GM12878 (cell line): ENCODE measurements around the gene JDP2. TPM values are rescaled to one million over a fixed set of nuclear protein-coding genes. Genes with fewer than 3 reads are reported as not detected.

Experiments used
- ATAC-seq: fragments of 200-7000 bp; cut with Tn5 transposase; 3 replicates; pipeline ENCODE4 v1.9.1; 2020; ENCODE audit warnings: mild to moderate bottlenecking, moderate library complexity
- BruUV-seq: library from RNA; stranded (reverse); fragments of 400-500 nt; replicated peaks from 2 replicates; lab custom pipeline; 2021; lab: Mats Ljungman, UMichigan
- CTCF ChIA-PET: fragments of 300-600 bp; sonication (Branson Sonifier 250); formaldehyde crosslinking; extraction: SDS; loops from one replicate; lab custom pipeline; 2021; ENCODE audit warnings: inconsistent platforms; lab: Yijun Ruan, JAX
- POLR2A ChIA-PET: fragments of 350-600 bp; formaldehyde crosslinking; extraction: SDS; loops from one replicate; lab custom pipeline; 2021; ENCODE audit warnings: inconsistent platforms; lab: Charles Lee
- RAD21 ChIA-PET: fragments of 300-600 bp; sonication (Branson Sonifier 250); formaldehyde crosslinking; loops from one replicate; lab custom pipeline; 2023; ENCODE audit warnings: antibody characterized with exemption; ENCODE audit not compliant: unreplicated experiment; lab: Charles Lee
- SMC1A ChIA-PET: fragments of 300-600 bp; sonication (Branson Sonifier 250); formaldehyde crosslinking; loops from one replicate; lab custom pipeline; 2023; ENCODE audit not compliant: unreplicated experiment, uncharacterized antibody; lab: Charles Lee
- DNase-seq: peaks from one replicate; pipeline ENCODE4 v3.0.0-alpha.2; 2011; ENCODE audit warnings: low read depth, low spot score
- FAIRE-seq: peaks from 3 replicates; lab custom pipeline; 2011; peaks lifted over from hg19 to GRCh38; lab: Jason Lieb, UNC
- H2AFZ ChIP-seq: 2 replicates; pipeline ENCODE4 v1.6.0; 2011; ENCODE audit warnings: low read depth, low read length, control low read depth; ENCODE audit not compliant: control insufficient read depth
- H3K27ac ChIP-seq: 2 replicates; pipeline ENCODE4 v1.5.1; 2011; ENCODE audit warnings: control low read depth; ENCODE audit not compliant: control insufficient read depth, insufficient read depth
- H3K27me3 ChIP-seq, 2 experiments: replicated peaks in 1 of 2; 2 replicates each; pipeline versions ENCODE4 v1.6.0 to v1.6.1; 2011; ENCODE audit warnings: low read length in 1 of 2; ENCODE audit not compliant: control insufficient read depth in 2 of 2, insufficient read depth in 2 of 2
- H3K36me3 ChIP-seq, 2 experiments: 2 replicates each; pipeline ENCODE4 v1.5.1; 2011; ENCODE audit warnings: low read length in 1 of 2; ENCODE audit not compliant: control insufficient read depth in 2 of 2, insufficient read depth in 2 of 2
- H3K4me1 ChIP-seq: 2 replicates; pipeline ENCODE4 v1.6.1; 2011; ENCODE audit warnings: mild to moderate bottlenecking, low read length, moderate library complexity, mixed read lengths; ENCODE audit not compliant: control insufficient read depth, insufficient read depth
- H3K4me2 ChIP-seq: 2 replicates; pipeline ENCODE4 v1.6.0; 2011; ENCODE audit warnings: control low read depth; ENCODE audit not compliant: control insufficient read depth, insufficient read depth
- H3K4me3 ChIP-seq: fragments of 200-600 bp; sonication (generic); 2 replicates; pipeline ENCODE4 v1.5.1; 2016
- H3K79me2 ChIP-seq: 2 replicates; pipeline ENCODE4 v1.6.0; 2011; ENCODE audit warnings: low read length; ENCODE audit not compliant: control insufficient read depth, insufficient read depth
- H3K9ac ChIP-seq: 2 replicates; pipeline ENCODE4 v1.8.0; 2011; ENCODE audit warnings: low read length, control low read depth, mixed read lengths; ENCODE audit not compliant: control insufficient read depth, insufficient read depth
- H3K9me3 ChIP-seq: replicated peaks from 3 replicates; pipeline ENCODE4 v1.5.1; 2011; ENCODE audit warnings: mild to moderate bottlenecking, low read length; ENCODE audit not compliant: control insufficient read depth, insufficient read depth
- H4K20me1 ChIP-seq: 2 replicates; pipeline ENCODE4 v1.6.0; 2011; ENCODE audit not compliant: control insufficient read depth, insufficient read depth
- ASH2L ChIP-seq: fragments of 300-600, 200-600 bp; sonication (generic); IDR thresholded peaks from 2 replicates; pipeline ENCODE4 v1.6.1; 2017; ENCODE audit warnings: low read depth, mild to moderate bottlenecking, borderline replicate concordance
- CBFB ChIP-seq: IDR thresholded peaks from 2 replicates; pipeline ENCODE4 v1.6.1; 2016; ENCODE audit warnings: antibody characterized with exemption, low read depth
- NFIC ChIP-seq: IDR thresholded peaks from 2 replicates; pipeline ENCODE4 v1.6.1; 2012; ENCODE audit warnings: low read depth, mild to moderate bottlenecking, inconsistent platforms, low read length, moderate library complexity
- TAF1 ChIP-seq: IDR thresholded peaks from 2 replicates; pipeline ENCODE4 v1.6.1; 2011; ENCODE audit warnings: mild to moderate bottlenecking, low read depth, low read length, borderline replicate concordance
- TCF12 ChIP-seq: IDR thresholded peaks from 2 replicates; pipeline ENCODE4 v1.6.1; 2011; ENCODE audit warnings: low read depth, mild to moderate bottlenecking, low read length
- WGBS: methylation state at CpG from one replicate; pipeline ENCODE4 v1.1.6; 2016; ENCODE audit warnings: low lambda C conversion rate; ENCODE audit not compliant: insufficient replicate concordance, insufficient coverage; ENCODE audit errors: missing lambda C conversion rate; 5-methylcytosine and 5-hydroxymethylcytosine counted together
- in situ Hi-C: fragments of 300-500 bp; cut with MboI; formaldehyde crosslinking; loops from 9 replicates; pipeline ENCODE4 v1.14.3; 2018; ENCODE audit warnings: mixed read lengths
- intact Hi-C: fragments of 100-400 bp; cut with micrococcal nuclease; formaldehyde crosslinking; loops from one replicate; pipeline ENCODE4 v1.14.2; 2022; ENCODE audit not compliant: unreplicated experiment
- polyA plus RNA-seq, 11 experiments: library from polyadenylated mRNA; depleted of rRNA in 4 of 11; unstranded in 6 of 11; stranded (reverse) in 5 of 11; fragments of >200 nt; fragmentation: Nextera tagmentation in 4 of 11; fragmentation: Illumina TruSeq in 1 of 11; extraction: Ambion mirVana in 4 of 11; extraction: Trizol in 1 of 11; gene quantifications; 1 replicate in 1 of 11; 2 replicates in 10 of 11; pipeline versions ENCODE4 v1.2.1 to v1.2.3, GENCODE V29; 2011 to 2016; ENCODE audit warnings: inconsistent platforms in 2 of 11, missing spikeins in 2 of 11, low read depth in 1 of 11
- total RNA-seq, 4 experiments: library from RNA; depleted of rRNA in 3 of 4; stranded (reverse); fragments of >200 nt in 3 of 4; fragmentation: Illumina TruSeq in 1 of 4; extraction: Trizol in 1 of 4; gene quantifications; 2 replicates each; pipeline versions ENCODE4 v1.2.1 to v1.2.3, GENCODE V29; 2013 to 2021
- TF ChIP-seq, protein P1 (sequence below): fragments of 450-650 bp; formaldehyde crosslinking; IDR thresholded peaks from 2 replicates; pipeline ENCODE4 v1.5.0; 2022; ENCODE audit warnings: mild to moderate bottlenecking, missing genetic modification characterization
- TF ChIP-seq, protein P2 (sequence below), 3 experiments: IDR thresholded peaks in 2 of 3; conservative IDR thresholded peaks in 1 of 3; 2 replicates each; pipeline ENCODE4 v1.5.1; 2011; ENCODE audit warnings: low read depth in 3 of 3, low read length in 3 of 3, mild to moderate bottlenecking in 3 of 3, control low read depth in 2 of 3, moderate library complexity in 2 of 3, inconsistent platforms in 1 of 3, mixed read lengths in 1 of 3; ENCODE audit not compliant: control insufficient read depth in 2 of 3, insufficient read depth in 1 of 3; ENCODE audit errors: extremely low read depth in 1 of 3
- TF ChIP-seq, protein P3 (sequence below): IDR thresholded peaks from 2 replicates; pipeline ENCODE4 v1.6.1; 2011; ENCODE audit warnings: low read depth, mild to moderate bottlenecking, low read length, moderate library complexity, borderline replicate concordance; ENCODE audit errors: extremely low read depth
- TF ChIP-seq, protein P4 (sequence below): IDR thresholded peaks from 2 replicates; pipeline ENCODE4 v1.6.1; 2012; ENCODE audit warnings: low read length, inconsistent platforms

JDP2 gene
- total and polyA plus RNA-seq, 10 of the 15 experiments (the other 5 are each of a cell fraction or from before 2014, with no cell fraction given), result 0.71 to 21.3 (median 11.2) TPM

DNA sequence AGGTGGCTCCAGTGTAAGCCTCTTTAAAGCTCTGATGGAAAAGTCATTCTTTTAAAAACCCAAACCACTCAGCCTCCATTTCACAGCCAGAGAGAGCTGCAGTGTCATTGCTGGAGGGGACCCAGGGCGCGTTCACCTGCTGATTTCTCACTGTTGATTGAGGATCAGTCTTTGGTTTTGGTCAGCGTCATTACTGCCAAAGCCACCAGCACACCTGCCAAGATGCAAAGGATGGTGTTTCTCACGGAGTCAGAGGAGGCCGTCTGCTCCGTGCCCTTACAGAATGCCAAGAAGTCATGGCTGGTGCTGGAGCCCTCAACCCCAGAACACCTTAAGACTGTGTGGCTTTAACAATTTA lies 61.6 kb downstream of the JDP2 start (continued):
- TF ChIP-seq, protein P1, sequence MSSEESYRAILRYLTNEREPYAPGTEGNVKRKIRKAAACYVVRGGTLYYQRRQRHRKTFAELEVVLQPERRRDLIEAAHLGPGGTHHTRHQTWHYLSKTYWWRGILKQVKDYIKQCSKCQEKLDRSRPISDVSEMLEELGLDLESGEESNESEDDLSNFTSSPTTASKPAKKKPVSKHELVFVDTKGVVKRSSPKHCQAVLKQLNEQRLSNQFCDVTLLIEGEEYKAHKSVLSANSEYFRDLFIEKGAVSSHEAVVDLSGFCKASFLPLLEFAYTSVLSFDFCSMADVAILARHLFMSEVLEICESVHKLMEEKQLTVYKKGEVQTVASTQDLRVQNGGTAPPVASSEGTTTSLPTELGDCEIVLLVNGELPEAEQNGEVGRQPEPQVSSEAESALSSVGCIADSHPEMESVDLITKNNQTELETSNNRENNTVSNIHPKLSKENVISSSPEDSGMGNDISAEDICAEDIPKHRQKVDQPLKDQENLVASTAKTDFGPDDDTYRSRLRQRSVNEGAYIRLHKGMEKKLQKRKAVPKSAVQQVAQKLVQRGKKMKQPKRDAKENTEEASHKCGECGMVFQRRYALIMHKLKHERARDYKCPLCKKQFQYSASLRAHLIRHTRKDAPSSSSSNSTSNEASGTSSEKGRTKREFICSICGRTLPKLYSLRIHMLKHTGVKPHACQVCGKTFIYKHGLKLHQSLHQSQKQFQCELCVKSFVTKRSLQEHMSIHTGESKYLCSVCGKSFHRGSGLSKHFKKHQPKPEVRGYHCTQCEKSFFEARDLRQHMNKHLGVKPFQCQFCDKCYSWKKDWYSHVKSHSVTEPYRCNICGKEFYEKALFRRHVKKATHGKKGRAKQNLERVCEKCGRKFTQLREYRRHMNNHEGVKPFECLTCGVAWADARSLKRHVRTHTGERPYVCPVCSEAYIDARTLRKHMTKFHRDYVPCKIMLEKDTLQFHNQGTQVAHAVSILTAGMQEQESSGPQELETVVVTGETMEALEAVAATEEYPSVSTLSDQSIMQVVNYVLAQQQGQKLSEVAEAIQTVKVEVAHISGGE (CRISPR knock-in tag), result no peak
- TF ChIP-seq TAF1, result no peak
- TF ChIP-seq, protein P2, sequence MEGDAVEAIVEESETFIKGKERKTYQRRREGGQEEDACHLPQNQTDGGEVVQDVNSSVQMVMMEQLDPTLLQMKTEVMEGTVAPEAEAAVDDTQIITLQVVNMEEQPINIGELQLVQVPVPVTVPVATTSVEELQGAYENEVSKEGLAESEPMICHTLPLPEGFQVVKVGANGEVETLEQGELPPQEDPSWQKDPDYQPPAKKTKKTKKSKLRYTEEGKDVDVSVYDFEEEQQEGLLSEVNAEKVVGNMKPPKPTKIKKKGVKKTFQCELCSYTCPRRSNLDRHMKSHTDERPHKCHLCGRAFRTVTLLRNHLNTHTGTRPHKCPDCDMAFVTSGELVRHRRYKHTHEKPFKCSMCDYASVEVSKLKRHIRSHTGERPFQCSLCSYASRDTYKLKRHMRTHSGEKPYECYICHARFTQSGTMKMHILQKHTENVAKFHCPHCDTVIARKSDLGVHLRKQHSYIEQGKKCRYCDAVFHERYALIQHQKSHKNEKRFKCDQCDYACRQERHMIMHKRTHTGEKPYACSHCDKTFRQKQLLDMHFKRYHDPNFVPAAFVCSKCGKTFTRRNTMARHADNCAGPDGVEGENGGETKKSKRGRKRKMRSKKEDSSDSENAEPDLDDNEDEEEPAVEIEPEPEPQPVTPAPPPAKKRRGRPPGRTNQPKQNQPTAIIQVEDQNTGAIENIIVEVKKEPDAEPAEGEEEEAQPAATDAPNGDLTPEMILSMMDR (IDR thresholded peaks at IDR 0.05 in 2 of 3, conservative IDR thresholded peaks at IDR 0.05 in 1 of 3; ENCODE audit: control insufficient read depth in 2 of 3, extremely low read depth in 1 of 3, insufficient read depth in 1 of 3, low read depth in 3 of 3, low read length in 3 of 3), result peak in 1 of 3 experiments; percentile 10; a peak in 1 of 6 replicates

DNA sequence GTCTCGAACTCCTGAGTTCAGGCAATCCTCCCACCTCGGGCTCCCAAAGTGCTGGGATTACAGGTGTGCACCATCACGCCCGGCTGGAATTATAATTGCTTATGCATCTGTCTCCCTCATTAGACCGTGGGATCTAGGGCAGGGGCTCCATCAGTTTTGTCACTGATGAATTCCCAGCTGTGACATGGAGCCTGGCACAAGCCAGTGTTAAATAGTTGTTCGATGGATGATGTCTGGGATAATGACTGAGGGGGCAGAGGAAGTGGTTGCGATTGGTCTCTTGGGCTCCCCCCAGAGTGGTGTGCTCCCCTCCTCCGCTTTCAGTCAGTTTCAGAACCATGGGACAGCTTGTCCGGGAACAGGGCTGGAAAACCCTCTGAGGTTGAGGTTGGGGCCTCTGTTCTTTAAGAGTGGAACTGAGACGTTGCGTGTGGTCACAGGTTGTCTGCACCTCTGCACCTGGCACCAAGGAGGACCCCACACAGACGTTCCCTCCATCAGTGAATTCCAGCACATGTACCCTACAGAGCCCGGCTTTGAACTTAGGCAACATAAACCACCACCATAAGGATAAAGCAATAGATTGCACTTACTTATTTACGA lies 63.7 kb downstream of the JDP2 start:
- Histone ChIP-seq H3K27me3 (no peaks in the 10 kb centered on the region), H4K20me1 (no peaks in the 10 kb centered on the region), H3K4me1 (peaks cover 61% of the 10 kb centered on the region), H3K79me2 (no peaks in the 10 kb centered on the region), H3K27ac (peak overlapping the region; percentile 45; the same call in 1 of the 2 replicates), H3K36me3 (no peaks in the 10 kb centered on the region), H3K4me2 (peak overlapping the region; percentile 44), H3K9ac (no peak overlapping the region), H3K9me3 (no peaks in the 10 kb centered on the region), H3K4me3 (no peak overlapping the region), H2AFZ (no peak overlapping the region)
- ATAC-seq (no peak), FAIRE-seq (no peak), DNase-seq (no peak)
- BruUV-seq, result no TSS peak
- intact Hi-C loops (loop anchor here (10.0 kb wide), 1 partner anchor 53 kb away; no protein-coding TSS in a partner anchor), in situ Hi-C loops (no loop called here)
- CTCF ChIA-PET, result interaction anchor here (0.6 to 19.8 kb wide), 18 partner anchors 11 to 215 kb away, joined by 3 to 520 read pairs (median 4); partner anchors contain the start of genes BATF, ERG28 and TTLL5
- 85% methylated on average over 14 of the region's 14 CpGs for WGBS
- POLR2A ChIA-PET, result interaction anchor here (0.8 to 16.2 kb wide), 5 partner anchors 26 to 57 kb away, joined by 3 to 385 read pairs (median 5); partner anchors contain the start of gene BATF
- RAD21 ChIA-PET, result interaction anchor here (0.6 to 18.1 kb wide), 13 partner anchors 8 to 186 kb away, joined by 3 to 645 read pairs (median 5); partner anchors contain the start of gene BATF
- SMC1A ChIA-PET, result interaction anchor here (0.6 to 16.1 kb wide), 18 partner anchors 8 to 185 kb away, joined by 3 to 619 read pairs (median 4); partner anchors contain the start of gene BATF
- TF ChIP-seq, protein P3, sequence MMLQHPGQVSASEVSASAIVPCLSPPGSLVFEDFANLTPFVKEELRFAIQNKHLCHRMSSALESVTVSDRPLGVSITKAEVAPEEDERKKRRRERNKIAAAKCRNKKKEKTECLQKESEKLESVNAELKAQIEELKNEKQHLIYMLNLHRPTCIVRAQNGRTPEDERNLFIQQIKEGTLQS, result no peak
- TF ChIP-seq, protein P4, sequence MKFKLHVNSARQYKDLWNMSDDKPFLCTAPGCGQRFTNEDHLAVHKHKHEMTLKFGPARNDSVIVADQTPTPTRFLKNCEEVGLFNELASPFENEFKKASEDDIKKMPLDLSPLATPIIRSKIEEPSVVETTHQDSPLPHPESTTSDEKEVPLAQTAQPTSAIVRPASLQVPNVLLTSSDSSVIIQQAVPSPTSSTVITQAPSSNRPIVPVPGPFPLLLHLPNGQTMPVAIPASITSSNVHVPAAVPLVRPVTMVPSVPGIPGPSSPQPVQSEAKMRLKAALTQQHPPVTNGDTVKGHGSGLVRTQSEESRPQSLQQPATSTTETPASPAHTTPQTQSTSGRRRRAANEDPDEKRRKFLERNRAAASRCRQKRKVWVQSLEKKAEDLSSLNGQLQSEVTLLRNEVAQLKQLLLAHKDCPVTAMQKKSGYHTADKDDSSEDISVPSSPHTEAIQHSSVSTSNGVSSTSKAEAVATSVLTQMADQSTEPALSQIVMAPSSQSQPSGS, result peak; percentile 39; the same call in 1 of the 2 replicates
- TF ChIP-seq CBFB, result 0 out of 2 replicates have a peak, but pooled peaks have one; percentile 67
- peak; percentile 66; the same call in 1 of the 2 replicates for TF ChIP-seq TCF12
- no peak for TF ChIP-seq ASH2L
- TF ChIP-seq NFIC, result peak; percentile 66; the same call in 1 of the 2 replicates
